Measurements from ENCODE around the gene DLK1. TPM values are rescaled to one million over a fixed set of nuclear protein-coding genes. Genes with fewer than 3 reads are reported as not detected.
A peak's percentile ranks its signal among the peaks of the same experiment; 100 is the strongest.

DLK1 gene
- total and polyA plus RNA-seq, 2 of the 13 experiments (the other 11 are each of a cell fraction or from before 2014, with no cell fraction given) = 95.5 to 312 TPM

DNA sequence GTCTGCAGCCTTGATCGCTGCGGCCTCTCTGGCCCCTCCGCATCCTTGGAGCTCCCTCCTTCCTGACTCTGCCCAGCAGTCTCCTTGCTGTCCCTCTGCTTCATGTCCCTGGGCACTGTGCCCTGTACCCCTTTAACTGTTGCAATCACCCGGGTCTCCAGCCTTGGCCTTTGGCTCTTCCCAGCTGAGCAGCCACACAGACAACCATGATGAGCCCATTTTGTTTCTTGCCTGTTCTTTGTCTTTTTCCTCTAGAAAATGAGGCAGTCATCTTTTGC lies 58.6 kb downstream of the DLK1 start:
- Histone ChIP-seq H3K36me3 (replicated peaks in 1 of 2; ENCODE audit: control insufficient read depth in 1 of 2, insufficient read depth in 2 of 2, low read length in 2 of 2) (no peaks in the 10 kb centered on the region), H3K4me1 (ENCODE audit: insufficient read depth, low read length) (peaks cover 74% of the 10 kb centered on the region), H3K27me3 (ENCODE audit: control insufficient read depth in 1 of 2, insufficient read depth in 2 of 2, low read length in 2 of 2) (no peaks in the 10 kb centered on the region), H3K4me2 (ENCODE audit: low read depth, low read length) (no peak overlapping the region), H2AFZ (ENCODE audit: low read length) (no peak overlapping the region), H3K79me2 (ENCODE audit: insufficient read depth, low read length) (no peaks in the 10 kb centered on the region), H3K9ac (ENCODE audit: insufficient read depth, low read depth, low read length) (no peak overlapping the region), H3K4me3 (replicated peaks in 1 of 3; ENCODE audit: insufficient read depth in 1 of 3, low read depth in 2 of 3, low read length in 3 of 3) (no peak overlapping the region), H3K27ac (ENCODE audit: extremely low read length, insufficient read depth, low read length) (no peak overlapping the region), H3K9me3 (ENCODE audit: low read length) (peaks cover 9% of the 10 kb centered on the region), H4K20me1 (ENCODE audit: insufficient read depth, low read length) (no peaks in the 10 kb centered on the region)
- TF ChIP-seq ADNP (CRISPR knock-in tag; IDR thresholded peaks at IDR 0.05) (no peak), TCF7L2 (IDR thresholded peaks at IDR 0.05; ENCODE audit: low read depth, low read length) (no peak), NR2F6 (IDR thresholded peaks at IDR 0.05) (peak; percentile 25; the same call in 1 of the 2 replicates), NR2F6 (CRISPR knock-in tag; IDR thresholded peaks at IDR 0.05) (0 out of 2 replicates have a peak, but pooled peaks have one; percentile 13), BRD4 (CRISPR knock-in tag; IDR thresholded peaks at IDR 0.05) (no peak), HNF4A (CRISPR knock-in tag; IDR thresholded peaks at IDR 0.05) (peak; percentile 42), ZFYVE20 (CRISPR knock-in tag; IDR thresholded peaks at IDR 0.05; ENCODE audit: borderline replicate concordance, low read depth) (no peak), PRMT3 (CRISPR knock-in tag; IDR thresholded peaks at IDR 0.05; ENCODE audit: borderline replicate concordance, low read depth) (no peak), U2AF1 (optimal IDR thresholded peaks at IDR 0.05; ENCODE audit: low read depth, low read length) (no peak), KLF9 (CRISPR knock-in tag; IDR thresholded peaks at IDR 0.05; ENCODE audit: low read depth) (no peak), CEBPB (IDR thresholded peaks at IDR 0.05; ENCODE audit: borderline replicate concordance, low read depth, low read length) (no peak), ZNF430 (CRISPR knock-in tag; IDR thresholded peaks at IDR 0.05) (no peak), ELF3 (CRISPR knock-in tag; IDR thresholded peaks at IDR 0.05) (no peak)
- TF ChIP-seq, protein P1, sequence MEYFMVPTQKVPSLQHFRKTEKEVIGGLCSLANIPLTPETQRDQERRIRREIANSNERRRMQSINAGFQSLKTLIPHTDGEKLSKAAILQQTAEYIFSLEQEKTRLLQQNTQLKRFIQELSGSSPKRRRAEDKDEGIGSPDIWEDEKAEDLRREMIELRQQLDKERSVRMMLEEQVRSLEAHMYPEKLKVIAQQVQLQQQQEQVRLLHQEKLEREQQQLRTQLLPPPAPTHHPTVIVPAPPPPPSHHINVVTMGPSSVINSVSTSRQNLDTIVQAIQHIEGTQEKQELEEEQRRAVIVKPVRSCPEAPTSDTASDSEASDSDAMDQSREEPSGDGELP (IDR thresholded peaks at IDR 0.05; ENCODE audit: borderline replicate concordance, low read depth) = peak; percentile 36; the same call in 1 of the 2 replicates
- TF ChIP-seq, protein P2, sequence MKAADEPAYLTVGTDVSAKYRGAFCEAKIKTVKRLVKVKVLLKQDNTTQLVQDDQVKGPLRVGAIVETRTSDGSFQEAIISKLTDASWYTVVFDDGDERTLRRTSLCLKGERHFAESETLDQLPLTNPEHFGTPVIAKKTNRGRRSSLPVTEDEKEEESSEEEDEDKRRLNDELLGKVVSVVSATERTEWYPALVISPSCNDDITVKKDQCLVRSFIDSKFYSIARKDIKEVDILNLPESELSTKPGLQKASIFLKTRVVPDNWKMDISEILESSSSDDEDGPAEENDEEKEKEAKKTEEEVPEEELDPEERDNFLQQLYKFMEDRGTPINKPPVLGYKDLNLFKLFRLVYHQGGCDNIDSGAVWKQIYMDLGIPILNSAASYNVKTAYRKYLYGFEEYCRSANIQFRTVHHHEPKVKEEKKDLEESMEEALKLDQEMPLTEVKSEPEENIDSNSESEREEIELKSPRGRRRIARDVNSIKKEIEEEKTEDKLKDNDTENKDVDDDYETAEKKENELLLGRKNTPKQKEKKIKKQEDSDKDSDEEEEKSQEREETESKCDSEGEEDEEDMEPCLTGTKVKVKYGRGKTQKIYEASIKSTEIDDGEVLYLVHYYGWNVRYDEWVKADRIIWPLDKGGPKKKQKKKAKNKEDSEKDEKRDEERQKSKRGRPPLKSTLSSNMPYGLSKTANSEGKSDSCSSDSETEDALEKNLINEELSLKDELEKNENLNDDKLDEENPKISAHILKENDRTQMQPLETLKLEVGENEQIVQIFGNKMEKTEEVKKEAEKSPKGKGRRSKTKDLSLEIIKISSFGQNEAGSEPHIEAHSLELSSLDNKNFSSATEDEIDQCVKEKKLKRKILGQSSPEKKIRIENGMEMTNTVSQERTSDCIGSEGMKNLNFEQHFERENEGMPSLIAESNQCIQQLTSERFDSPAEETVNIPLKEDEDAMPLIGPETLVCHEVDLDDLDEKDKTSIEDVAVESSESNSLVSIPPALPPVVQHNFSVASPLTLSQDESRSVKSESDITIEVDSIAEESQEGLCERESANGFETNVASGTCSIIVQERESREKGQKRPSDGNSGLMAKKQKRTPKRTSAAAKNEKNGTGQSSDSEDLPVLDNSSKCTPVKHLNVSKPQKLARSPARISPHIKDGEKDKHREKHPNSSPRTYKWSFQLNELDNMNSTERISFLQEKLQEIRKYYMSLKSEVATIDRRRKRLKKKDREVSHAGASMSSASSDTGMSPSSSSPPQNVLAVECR (CRISPR knock-in tag; IDR thresholded peaks at IDR 0.05; ENCODE audit: borderline replicate concordance) = 0 out of 2 replicates have a peak, but pooled peaks have one; percentile 14
- DNase-seq (ENCODE audit: low spot score) (no peak), FAIRE-seq (no peak), ATAC-seq (peak; percentile 14; the same call in 1 of the 3 replicates)
- in situ Hi-C loops (cut with HindIII; ENCODE audit: extremely low pct_ligation_motif_present, low pct_unique_long_range_greater_than_20kb) (no loop called here), intact Hi-C loops (cut with micrococcal nuclease; ENCODE audit: unreplicated experiment) (no loop called here)
- ChIA-PET CTCF (ENCODE audit: low intra/inter-chr PET ratio, low total read pairs) (no interaction called here), POLR2A (no interaction called here)
- no TSS peak for BruUV-seq (replicated peaks)
- WGBS (ENCODE audit: low lambda C conversion rate) = 75% methylated on average over 4 of the region's 4 CpGs
